ENCODE results near the gene GTF3C4.

- TF ChIP-seq CTCF (IDR thresholded peaks at IDR 0.05; ENCODE audit: insufficient read depth, low read length, poor library complexity, severe bottlenecking) (no peak), EZH2phosphoT487 (conservative IDR thresholded peaks at IDR 0.05; ENCODE audit: low read length) (no peak)
Observed at GRCh38 chr9:132648283-132648682, 22.0 kb upstream of the GTF3C4 start.

Data from SU-DHL-6 (cell line).